Measurements from ENCODE around the gene GTF2A1.
A peak's percentile ranks its signal among the peaks of the same experiment; 100 is the strongest.
"Not testable (repeated sequence)": the region's sequence is repeated elsewhere in the genome, so short reads cannot be mapped to it uniquely, and the experiment has no call there.

GTF2A1 gene

DNA sequence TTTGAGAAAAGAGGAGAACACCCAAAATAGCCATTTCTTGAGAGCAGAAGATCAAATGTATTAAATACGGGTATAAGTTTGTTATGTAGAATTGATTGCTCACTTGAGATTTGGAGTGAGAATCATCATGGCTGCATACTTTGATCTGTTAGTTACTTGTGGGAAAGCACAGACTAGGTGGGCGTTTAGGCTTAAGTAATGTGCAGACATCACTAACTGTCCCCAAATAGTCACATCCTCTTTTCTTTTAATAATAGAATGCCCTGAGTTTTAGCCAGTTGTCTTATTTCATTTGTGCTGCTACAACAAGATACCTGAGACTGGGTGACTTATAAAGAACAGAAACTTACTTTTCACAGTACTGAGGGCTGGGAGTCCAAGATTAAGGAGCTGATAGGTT, 14.3 kb upstream of the GTF2A1 start:
- DNase-seq: no peak
- intact Hi-C loops (cut with DNase I): no loop called here

DNA sequence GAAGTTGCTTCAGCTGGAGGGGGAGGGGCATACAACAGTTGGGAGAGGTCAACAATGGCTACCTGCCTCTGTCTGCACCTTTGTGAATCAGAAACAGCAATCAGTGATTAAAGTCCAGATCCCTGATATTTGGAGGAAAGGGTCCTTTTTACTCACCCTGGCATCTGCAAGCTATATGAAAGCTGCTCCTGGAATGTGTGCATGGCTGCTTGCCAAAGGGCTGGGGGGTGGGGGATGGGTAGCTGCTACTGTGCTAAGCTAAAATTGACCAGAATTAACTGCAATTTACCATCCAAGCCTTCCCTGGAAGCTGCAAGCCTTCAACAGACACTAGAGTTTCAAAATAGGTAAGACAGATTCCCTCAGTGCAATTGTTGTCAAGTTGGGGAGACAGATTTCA, 13.5 kb upstream of the GTF2A1 start:
- intact Hi-C loops (cut with DNase I): no loop called here
- DNase-seq: no peak

DNA sequence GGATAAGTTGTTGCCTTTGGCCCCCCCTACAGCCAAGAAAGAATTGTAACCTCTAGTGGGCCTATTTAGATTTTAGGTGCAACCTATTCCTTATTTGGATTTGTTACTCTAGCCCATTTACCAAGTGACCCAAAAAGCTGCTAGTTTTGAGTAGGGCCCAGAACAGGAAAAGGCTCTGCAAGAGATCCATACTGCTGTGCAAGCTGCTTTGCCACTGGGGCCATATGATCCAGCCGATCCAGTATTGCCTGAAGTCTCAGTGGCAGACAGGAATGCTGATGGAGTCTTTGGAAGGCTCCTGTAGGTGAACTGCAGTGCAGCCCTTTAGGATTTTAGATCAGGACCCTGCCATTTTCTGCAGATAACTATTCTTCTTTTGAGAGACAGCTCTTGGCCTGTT, 12.9 kb upstream of the GTF2A1 start:
- intact Hi-C loops (cut with DNase I): no loop called here
- no peak for DNase-seq

DNA sequence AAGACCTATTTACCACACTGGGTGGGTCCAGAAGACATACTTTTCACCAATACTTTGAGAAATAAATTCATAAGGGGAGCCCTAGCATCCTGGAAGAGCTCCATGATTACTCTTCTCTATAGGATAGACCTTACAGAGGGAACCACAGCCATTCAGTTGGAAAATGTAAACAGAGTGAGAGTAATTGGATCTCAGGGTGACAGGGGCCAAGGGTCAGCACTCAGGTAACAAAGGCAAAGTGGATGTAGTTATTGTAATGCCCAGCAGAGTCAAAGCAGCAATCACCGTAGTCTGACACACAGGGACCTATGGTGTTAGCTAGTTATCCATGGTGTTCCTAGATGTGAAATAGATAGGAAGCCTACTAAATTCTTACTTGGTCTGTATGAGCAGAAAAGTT, 10.8 kb upstream of the GTF2A1 start:
- no peak for DNase-seq
- intact Hi-C loops (cut with DNase I): no loop called here

DNA sequence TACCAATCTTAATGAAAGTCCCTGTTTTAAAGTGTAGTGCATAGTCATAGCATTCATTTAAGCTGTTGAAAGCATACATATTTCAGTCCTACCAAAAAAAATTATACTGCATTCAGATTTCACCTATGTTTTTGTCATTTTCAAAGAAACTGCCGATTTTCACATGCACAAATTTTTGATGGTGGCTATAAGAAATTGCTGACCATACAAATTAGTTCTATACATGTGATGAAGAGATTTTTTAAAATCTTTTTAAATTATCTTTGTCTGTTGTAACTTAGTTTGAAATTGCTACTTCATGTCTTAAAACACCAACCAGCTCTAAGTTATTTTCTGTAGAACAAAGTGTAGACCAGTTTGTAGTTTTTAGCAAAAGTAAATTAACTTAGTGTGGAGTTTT, 3.5 kb upstream of the GTF2A1 start:
- intact Hi-C loops (cut with DNase I): no loop called here

DNA sequence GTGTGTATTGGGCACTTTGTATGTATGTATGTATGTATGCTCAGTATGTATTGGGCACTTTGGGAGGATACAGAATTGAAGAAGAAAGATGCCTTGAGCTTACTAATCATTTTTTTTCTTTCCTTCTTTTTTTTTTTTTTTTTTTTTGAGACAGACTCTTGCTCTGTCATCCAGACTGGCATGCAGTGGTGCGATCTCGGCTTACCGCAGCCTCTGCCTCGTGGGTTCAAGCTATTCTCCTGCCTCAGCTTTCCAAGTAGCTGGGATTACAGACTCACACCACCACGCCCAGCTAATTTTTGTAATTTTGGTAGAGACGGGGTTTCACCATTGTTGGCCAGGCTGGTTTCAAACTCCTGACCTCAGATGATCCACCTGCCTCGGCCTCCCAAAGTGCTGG, 3.0 kb upstream of the GTF2A1 start:
- intact Hi-C loops (cut with DNase I); DNase-seq: not testable (repeated sequence)

More for the DNA sequence above, 3.5 kb upstream of the GTF2A1 start:
- DNase-seq: no peak

DNA sequence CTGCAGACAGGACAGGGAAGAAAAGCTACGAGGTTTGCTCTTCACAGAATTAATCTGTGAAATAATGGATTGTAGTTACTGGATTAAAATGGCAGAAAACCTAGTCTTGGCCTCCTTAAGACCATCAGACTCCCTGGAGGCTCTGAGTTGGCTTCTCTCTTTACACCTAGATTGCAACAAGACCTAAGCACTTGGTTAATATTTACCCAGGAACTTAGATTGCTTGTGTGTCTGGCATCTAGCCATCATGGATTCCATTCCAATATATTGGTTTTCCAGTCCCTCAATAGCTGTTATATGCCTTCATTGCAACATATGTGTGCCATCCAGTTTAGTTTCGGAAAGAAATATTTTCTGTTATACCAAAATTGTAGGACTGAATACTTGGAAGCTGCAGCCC, 1.9 kb upstream of the GTF2A1 start:
- intact Hi-C loops (cut with DNase I): no loop called here
- no peak for DNase-seq

DNA sequence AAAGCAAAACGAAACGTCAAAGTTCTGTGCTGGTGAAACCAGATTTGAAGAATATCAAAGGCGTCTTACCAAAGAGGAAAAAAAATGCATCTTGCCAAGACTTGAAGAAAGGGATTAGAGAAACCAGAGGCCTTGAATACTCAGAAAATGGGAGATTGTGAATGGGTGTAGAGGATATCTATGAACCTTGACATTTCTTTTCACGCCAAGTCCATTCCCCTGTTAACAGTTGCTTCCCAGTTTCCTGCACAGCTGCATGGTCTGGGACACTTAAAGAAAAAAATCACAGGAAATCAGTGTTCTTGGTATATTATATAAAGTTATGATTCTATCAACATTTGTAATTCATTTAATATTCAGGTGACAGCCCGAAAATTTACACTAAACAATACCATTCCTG, 1.4 kb upstream of the GTF2A1 start:
- DNase-seq: no peak
- intact Hi-C loops (cut with DNase I): no loop called here

DNA sequence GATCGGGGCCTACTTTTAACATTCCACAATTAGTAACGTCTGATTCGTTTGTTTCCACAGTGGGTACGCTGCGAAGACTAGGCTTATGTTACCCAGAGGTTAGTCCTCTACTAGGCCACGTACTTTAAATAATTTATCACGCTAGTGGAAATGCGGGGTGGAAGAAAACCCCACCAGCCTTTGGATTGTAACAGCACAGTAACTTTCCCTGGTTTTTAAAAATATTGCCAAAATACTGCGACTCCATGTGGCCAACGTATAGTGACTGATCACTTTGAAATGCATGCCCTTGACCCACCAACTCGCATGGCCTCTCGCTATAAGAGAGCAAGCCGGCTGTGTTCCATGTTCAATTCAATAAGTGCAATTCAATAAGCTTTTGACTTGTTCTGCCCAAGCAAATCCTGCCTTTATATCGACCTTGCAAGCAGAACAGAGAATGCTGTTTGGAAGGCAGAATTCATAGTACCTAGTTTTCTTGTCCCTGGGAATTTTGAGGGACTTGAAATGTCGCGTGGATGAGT, 882 bp upstream of the GTF2A1 start:
- intact Hi-C loops (cut with DNase I): no loop called here
- DNase-seq: peak in 4 of 42 donors; percentile 11 to 38 (median 25)

DNA sequence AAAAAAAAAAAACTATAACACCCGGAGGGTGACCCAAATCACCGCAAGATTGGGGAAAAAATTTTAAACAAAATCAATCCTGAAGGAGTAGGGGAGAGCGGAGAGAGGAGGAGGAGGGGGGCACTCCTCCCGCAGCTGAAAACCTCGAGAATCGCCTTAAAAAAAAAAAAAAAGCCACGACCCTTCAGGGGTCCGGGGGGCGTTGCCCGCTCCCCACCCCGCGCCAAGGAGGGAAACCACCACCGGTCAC, 254 bp downstream of the GTF2A1 start:
- no peak for DNase-seq
- intact Hi-C loops (cut with DNase I): no loop called here

DNA sequence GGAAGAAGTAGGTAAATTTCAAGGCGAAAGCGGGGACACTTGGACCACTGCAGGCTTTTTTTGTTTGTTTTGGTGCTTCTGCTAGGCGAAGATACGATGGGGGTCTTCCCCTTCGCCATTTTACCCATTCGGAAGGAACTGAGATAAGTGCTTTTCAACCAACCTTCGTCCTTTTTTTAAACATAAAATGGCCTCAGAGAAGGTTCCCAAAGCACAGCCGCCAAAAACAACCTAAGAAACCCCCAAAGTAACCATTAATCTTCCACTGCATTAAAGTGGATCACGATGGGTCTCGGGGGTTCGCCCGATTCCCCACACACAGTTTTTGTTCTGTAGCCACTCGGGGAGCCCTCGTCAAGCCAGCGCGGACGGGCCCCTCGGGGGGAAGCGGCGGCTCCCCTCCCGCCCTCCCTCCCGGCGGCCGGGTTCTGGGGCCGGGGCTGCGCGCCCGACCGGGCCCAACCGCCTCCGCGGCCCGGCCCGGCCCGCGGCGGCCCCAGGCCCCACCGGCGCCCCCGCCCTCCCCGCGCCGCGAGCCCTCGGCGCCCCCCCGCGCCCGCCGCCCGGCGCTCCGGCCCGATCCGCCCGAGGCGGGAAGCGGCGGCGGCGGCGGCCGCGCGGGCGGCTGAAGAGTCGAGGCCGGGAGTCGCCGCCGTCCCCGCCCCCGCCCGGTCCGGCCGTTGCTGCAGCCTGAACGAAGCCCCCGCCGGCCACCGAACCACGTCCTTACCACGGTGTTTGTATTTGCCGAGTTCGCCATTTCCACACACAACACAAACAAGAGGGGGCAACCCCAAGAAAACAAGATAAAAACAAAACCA, 790 bp downstream of the GTF2A1 start:
- intact Hi-C loops (cut with DNase I): loop anchor here (5.0 kb wide), 1 partner anchor 43 kb away; no protein-coding TSS in a partner anchor
- DNase-seq: peak in 34 of 42 donors; percentile 11 to 71 (median 41)

DNA sequence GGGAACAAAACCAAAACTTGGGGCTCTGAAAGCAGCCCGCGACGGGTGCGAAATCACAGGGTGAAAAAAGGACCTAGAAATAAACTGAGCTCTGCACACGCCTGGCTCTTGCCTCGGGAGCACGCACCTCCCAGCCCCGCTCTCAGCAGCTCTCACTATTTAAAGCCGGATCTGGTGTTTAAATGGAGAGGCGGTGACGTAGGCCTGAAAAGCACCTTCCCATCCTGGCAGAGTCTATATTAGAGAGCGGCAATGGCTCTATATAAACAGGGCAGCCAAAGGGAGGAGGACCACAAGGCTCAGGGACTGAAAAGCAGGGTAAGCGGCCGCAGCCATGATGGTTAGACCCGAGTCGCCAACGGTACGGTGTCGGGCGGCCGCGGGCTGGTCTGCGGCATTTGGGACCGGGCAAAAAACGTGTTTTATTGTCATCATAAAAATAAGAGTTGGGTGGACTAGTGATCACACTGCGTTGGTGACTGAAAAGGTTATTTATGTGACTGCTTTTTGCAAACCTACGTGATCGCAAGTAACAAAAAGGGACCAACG, 1.5 kb downstream of the GTF2A1 start:
- intact Hi-C loops (cut with DNase I): loop anchor here (5.0 kb wide), 1 partner anchor 42 kb away; no protein-coding TSS in a partner anchor
- peak; percentile 77 to 98 (median 92) for DNase-seq

DNA sequence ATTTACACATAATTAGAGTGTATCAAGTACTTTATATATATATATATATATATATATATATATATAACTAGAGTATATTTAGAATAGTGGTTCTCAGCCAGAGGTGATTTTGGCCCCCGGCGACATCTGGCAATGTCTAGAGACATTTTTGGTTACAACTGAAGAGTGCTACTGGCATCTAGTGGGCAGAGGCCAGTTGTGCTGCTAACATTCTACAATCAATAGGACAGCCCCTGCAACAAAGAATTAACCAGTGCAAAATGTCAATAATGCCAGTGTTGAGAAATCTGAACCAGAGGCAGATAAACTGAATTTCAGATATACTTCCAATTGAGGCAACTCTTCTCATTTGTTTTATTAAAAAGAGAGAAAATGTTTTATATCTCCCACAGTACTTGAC, 8.9 kb downstream of the GTF2A1 start:
- peak in 34 of 42 donors; percentile 24 to 77 (median 45) for DNase-seq
- intact Hi-C loops (cut with DNase I): no loop called here

DNA sequence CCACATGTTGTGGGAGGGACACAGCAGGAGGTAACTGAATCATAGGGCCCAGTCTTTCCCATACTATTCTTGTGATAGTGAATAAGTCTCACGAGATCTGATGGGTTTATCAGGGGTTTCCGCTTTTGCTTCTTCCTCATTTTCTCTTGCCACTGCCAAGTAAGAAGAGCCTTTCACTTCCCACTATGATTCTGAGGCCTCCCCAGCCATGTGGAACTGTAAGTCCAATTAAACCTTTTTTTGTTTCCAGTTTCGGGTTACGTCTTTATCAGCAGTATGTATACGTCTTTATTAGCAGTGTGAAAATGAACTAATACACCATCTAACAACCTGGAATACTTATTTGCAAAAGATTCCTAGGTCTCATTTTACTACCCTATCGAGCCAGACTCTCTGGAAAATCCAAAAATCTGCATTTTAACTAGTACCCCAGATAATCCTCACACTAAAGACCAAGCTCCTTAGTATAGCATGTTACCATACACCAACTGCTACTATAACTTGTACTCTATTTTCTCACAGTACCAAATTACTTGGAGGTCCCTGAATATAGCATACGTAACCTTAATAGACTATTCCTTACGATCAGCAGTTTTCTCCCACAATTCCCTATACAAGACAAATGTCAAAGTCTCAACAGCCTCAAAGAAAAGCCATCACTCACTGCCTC, 11.5 kb downstream of the GTF2A1 start:
- no peak for DNase-seq
- intact Hi-C loops (cut with DNase I): loop anchor here (5.0 kb wide), 1 partner anchor 37 kb away; no protein-coding TSS in a partner anchor

DNA sequence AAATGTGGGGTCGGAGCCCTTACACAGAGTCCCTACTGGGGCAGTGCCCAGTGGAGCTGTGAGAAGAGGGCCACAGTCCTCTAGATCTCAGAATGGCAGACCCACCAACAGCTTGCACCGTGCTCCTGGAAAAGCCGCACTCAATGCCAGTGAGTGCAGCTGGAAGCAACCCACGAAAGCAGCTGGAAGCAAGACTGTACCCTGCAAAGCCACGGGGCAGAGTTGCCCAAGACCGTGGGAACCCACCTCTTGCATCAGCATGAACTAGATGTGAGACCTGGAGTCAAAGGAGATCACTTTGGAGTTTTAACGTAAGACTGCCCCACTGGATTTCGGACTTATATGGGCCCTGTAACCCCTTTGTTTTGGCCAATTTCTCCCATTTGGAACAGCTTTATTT, 12.3 kb downstream of the GTF2A1 start:
- intact Hi-C loops (cut with DNase I): loop anchor here (5.0 kb wide), 1 partner anchor 36 kb away; no protein-coding TSS in a partner anchor
- DNase-seq: peak in 1 of 42 donors; percentile 33

DNA sequence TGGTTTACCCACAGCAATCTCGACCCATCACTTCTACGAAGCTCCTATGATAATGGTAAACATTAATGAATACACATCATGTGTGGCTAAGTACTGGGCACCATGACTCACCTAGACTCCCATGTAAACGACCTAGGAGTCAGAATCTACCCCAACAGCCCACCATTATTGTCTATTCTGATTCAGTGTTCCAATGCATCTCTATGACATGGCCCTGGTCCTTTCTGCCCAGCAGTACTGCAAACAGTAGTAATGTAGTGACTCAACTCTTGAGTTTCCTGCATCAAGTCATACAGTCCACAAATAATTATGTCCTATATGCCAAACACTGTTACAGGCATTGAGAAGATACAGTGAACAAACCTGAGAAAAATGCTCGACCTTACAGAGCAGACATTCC, 14.6 kb downstream of the GTF2A1 start:
- intact Hi-C loops (cut with DNase I): loop anchor here (5.0 kb wide), 1 partner anchor 34 kb away; no protein-coding TSS in a partner anchor
- no peak for DNase-seq

DNA sequence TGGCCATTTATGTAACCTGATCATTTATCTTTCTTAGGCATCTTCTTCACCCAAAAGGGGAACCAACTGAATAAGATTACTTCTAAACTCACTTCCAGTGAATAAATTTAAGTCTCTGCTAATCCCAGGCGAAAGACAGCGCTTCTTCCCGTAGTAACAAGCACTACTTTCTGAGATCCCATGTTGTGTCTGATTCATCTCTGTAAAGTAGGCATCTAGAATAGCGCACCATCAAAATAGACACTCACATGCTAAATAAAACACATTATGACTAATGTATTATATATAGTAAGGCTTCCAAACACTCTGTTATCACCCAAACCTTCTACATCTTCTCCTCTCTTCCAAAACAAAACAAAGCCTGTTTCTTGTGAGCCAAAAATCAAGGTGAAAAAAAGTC, 15.1 kb downstream of the GTF2A1 start:
- intact Hi-C loops (cut with DNase I): loop anchor here (5.0 kb wide), 1 partner anchor 33 kb away; no protein-coding TSS in a partner anchor
- DNase-seq: no peak

DNA sequence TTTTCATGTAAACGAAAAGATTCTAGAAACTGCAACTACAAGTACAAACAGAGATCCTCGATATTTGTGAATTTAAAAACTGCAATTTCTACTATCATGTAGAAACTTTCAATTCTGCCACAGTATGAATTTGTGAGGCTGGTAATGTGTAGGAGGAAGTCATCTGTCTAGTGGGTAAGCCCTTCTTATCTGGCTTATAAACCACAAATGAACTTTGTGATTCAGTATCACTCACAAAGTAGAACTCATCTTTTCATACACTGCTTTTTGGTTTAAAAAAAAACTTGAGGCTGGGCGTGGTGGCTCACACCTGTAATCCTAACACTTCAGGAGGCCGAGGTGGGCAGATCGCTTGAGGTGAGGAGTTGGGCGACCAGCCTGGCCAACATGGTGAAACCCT, 20.7 kb downstream of the GTF2A1 start:
- intact Hi-C loops (cut with DNase I): no loop called here
- no peak for DNase-seq

DNA sequence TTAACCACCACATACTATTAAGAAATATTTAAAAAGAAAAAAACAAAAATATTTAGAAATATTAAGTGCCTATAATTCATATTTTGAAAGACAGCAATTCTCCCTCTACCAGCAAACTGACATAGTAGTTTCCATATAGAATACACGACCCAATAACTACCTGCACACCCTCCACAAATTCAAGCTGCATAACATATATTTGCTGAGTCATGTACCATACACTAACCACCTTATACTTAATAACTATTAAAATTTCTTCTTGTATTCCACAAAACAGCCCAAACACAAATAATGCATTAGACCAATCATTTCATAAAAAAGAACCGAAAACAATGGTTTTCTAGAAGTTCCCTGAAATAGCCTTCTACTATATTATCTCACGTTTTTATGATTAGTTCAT, 21.7 kb downstream of the GTF2A1 start:
- intact Hi-C loops (cut with DNase I): no loop called here
- DNase-seq: no peak

DNA sequence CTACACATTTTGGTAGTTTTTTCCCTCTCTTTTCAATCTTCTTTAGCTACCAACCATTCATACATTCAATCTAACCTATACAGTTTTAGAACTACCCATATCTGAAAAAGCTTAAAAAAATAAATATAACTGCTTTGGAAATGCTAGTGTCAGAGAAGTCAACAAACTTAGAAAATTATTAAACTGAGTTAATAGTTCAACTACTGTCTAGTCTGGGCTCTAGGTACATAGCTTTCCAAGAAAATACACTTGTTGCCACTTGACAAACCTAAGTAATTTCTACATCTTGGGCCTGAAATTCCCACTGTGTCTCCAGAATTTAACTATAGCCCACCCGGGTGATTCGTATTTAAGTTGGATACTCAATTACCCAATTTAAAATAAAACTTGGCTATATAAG, 22.1 kb downstream of the GTF2A1 start:
- no peak for DNase-seq
- intact Hi-C loops (cut with DNase I): no loop called here

Data from head of caudate nucleus (tissue), 42 donors.